ENCODE results near the gene HSD11B2.
A peak's percentile ranks its signal among the peaks of the same experiment; 100 is the strongest.
"Not testable (repeated sequence)": the region's sequence is repeated elsewhere in the genome, so short reads cannot be mapped to it uniquely, and the experiment has no call there.

The HSD11B2 gene

GRCh38 chr16:67397036-67397801 is 33.7 kb upstream of the HSD11B2 start:
- no peak for DNase-seq

DNA sequence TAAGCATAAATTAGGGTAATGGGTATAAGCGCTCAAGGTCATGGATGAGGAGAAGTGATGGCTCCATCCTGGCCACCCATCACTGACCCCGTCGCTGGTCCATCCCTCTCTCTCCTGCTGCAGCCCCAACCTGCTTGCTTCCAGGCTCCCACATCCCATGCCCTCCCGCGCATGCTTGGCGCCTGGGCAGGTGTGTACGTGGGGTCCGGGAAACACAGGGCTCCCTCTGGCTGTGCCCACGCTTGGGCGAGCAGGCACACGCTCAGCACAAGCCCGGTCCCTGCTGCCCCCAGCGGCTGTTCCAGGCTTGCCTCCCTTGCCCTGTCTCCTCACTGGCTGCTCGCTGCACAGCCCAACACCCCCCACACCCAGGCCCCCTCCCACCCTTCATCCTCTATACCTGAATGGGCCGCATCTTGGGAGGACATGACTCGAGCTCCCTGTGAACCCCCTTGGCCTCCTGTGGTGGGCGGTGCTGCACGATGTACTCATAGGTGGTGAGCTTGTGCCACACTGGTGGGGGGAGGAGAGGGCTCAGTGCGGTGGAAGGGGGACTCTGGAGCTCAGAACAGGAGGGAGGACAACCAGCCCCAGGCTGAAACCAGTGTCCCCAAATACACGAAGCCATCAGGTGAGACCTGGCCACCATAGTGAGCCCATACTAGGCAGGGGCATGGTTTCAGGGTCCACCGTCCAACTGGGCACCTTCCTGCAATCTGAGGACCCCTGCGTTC is 32.9 kb upstream of the HSD11B2 start:
- DNase-seq: no peak

- DNase-seq: no peak
Measured at GRCh38 chr16:67398546-67399217, 32.2 kb upstream of the HSD11B2 start.

- peak; percentile 53 for DNase-seq
Measured at GRCh38 chr16:67399218-67399733, 31.6 kb upstream of the HSD11B2 start.

DNA sequence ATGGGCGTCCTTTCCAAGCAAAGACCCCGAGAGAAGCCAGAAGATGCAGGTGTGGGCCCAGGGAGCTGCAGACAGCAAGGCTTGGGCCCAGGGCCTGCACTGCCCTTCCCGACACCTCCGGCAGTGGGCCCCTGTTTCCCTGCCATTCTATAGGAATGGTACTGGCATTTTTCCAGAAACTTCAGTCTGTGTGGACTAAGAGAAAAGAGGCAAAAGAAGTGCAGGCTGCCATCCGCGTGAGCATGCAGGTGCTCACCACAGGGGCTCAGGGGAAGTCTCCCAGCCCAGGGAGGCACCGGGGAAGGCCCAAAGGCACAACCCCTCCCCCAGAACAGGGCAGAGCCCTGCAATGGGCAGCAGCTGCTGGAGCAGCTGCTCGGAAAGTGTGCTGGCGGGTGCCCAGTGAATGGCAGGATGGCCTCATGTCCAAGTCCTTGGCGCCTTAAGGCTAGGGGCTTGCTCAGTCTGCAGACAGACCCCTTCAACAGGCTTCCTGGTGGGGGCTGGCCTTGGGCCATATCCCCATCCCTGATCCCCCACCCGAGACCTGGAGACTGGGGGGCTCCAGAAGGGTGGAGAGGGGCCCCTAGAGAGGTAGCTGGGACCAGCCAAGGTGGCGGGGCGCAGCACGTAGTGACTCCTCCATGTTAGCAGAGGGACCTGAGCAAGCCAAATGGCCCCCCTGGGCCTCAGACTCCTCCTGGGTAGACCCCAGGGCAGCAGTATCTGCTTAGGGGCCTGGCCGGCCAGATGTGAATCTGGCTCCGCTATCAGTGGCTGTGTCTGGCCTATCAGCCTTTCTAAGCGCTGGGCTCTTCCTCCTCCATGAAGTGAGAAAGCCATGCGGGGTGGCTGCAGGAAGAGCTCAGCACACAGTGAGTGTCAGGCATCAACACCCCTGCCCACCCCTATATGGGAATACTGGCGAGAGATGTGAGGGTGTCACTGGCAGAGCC is 30.9 kb upstream of the HSD11B2 start:
- DNase-seq: no peak

DNA sequence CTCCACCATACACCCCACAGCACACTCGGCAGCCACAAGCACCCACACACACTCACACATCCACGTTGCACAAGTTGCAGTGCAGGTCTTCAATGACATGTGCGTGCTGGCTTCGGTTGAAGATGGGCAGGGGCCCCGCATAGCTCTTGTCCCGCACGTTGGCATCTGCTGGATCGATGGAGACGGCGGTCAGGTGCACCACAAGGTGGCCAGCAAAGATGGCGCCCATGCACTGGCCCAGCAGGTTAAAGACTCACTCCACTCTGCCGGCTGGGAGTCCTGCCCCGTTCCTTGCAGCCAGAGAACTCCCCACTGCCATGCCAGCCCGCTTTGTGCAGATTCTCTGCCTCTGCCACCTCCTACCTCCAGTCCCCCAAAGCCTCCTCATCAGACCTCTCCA is 30.0 kb upstream of the HSD11B2 start:
- DNase-seq: no peak

DNA sequence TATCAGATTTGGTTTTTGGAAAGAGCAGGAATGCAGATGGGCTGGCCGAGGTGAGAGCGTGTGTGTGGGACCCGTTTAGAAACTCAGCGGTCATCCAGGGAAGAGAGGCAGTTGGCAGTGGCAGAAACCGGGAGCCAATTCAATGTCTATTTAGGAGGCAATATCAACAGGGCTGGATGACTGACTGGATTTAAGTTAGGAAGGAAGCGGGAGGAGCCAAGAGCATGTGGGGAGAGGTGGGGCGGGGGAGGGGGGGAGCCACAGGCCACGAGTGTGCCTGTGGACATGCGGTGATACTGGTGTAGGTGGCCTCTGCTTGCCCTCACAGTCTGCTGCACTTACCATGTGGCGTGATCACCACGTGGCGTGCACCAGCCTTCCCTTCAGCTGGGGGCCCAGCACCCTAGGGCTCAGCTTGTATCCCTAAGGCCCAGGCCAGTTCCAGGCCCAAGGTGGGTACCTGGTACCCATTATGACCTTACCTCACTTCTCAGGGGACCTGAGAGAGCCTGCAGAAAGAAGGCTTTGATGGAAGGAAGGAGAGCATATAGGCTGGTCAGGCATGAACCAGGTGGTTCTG is 26.9 kb upstream of the HSD11B2 start:
- no peak for DNase-seq

DNA sequence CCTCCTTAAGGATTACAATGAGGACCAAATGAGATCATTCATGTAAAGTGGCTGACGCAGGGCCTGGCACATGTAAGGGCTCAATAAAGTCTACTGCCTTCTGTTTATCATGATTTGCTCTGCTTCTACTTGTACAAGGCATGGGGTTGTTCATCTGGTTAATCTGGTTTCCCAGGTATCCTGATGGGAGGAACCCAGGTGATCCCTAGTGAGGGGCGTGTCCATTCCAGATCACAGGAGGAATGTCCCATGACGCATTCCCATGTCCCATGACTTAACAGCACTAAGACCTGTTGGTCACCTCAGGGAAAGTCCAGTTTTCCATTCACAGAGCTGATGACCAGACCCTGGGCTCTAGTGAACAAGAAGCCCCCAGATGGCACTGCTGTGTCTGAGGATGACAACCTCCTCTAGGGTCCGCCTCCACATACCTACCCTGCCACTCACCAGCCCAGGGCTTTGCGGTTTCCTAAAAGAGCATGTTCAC is 26.1 kb upstream of the HSD11B2 start:
- no peak for DNase-seq

DNA sequence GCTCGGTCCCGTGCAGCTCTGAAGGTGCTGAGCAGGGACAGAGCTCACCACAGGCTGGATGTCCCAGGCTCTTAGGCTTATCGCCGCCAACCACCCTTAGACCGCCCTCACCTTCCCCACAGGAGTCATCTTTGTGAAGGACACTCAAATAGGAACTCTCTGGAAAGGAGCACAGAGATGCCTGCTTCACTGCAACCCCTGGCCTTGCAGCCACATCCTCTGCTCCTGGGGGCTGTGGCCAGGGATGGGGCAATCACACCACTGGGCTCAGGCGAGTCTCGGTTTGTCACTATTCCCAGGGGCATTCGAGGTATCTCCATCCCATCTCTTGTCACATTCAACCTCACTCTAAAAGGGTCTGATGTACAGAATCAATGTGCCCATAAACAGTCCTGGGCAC is 25.6 kb upstream of the HSD11B2 start:
- DNase-seq: no peak

DNA sequence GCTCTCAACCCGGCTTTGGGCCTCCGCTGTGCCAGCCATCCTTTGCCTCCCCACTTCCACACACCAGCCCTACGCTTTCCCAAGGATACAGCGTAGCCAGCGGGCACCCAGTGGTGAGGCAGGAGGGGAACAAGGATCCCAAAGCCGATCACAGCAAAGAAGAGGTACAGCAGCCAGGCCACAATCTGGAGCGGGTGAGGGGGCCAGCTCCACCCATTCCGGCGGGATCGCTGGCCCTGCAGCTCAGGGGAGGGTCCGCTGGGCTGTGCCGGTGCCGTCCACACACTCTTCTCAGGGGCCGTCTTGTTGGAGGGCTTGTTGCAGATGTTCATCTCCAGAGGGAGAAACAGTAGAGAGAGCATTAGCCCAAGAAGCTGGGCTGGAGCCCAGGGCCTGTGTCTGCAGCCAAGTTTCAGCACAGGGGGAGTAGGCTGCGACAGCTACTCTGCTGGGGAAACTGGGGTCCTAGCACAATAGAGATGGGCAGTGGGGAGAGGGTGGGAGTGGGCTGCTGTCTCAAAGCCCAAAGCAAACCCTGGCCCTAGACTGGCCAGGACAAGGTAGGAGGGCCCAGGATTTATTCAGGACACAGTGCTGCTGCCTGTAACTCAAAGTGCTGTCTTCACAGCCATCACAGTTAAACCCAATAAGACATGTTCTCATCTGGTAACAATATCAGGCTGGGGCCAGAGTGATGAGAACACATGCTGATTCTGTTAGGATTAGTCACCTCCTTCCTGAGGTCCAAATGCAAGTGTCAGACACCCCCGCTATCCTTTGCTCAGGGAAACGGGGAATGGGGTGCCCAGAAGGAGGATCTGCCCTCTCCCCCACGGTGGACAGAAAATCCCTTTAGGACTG is 24.6 kb upstream of the HSD11B2 start:
- no peak for DNase-seq

GRCh38 chr16:67407176-67407787 is 23.6 kb upstream of the HSD11B2 start:
- no peak for DNase-seq

GRCh38 chr16:67407788-67408452 is 23.0 kb upstream of the HSD11B2 start:
- DNase-seq: no peak

GRCh38 chr16:67409631-67410030 is 21.3 kb upstream of the HSD11B2 start:
- no peak for DNase-seq

GRCh38 chr16:67411339-67411738 is 19.6 kb upstream of the HSD11B2 start:
- DNase-seq: no peak

GRCh38 chr16:67412294-67412693 is 18.6 kb upstream of the HSD11B2 start:
- DNase-seq: no peak

GRCh38 chr16:67413978-67414911 is 16.7 kb upstream of the HSD11B2 start:
- DNase-seq: no peak

DNA sequence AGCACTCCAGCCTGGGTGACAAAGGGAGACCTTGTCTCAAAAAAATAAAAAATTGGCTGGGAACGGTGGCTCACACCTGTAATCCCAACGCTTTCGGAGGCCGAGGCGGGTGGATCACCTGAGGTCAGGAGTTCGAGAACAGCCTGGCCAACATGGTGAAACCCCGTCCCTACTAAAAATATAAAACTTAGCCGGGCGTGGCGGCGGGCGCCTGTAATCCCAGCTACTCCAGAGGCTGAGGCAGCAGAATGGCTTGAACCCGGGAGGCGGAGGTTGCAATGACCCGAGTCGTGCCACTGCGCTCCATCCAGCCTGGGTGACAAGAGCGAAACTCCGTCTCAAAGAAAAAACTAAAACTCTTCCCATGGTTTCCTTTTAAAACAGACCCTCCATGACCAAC is 15.5 kb upstream of the HSD11B2 start:
- DNase-seq: not testable (repeated sequence)
